Measurements from ENCODE around the gene DDX21.

The DDX21 gene

DNA sequence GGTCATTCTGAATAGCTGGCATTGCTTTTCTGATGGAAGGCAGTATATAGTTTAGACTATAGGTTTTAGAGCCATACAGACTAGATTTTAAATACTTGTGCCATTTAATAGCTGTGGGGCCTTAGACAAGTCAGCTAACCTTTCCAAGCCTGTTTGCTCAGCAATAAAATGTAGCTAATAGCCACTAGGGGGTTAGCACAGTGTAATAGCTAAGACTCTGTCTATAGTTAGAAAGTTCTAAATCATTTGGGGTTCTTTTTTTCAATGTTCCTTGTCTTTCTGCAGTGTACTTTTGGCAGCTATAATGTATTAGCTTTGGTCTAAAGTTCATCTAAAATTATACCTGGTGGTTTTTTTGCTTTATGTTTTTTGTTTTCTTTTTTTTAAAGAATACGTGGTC is 25.1 kb downstream of the DDX21 start:
- Histone ChIP-seq H3K9me3 (ENCODE audit: low read depth, low read length) (no peaks in the 10 kb centered on the region), H3K27ac (no peak overlapping the region), H3K36me3 (ENCODE audit: insufficient read depth, low read length) (peaks cover 77% of the 10 kb centered on the region), H3K9ac (ENCODE audit: insufficient read length) (no peak overlapping the region), H3K4me3 (no peak overlapping the region)
- TF ChIP-seq FOXP2 (optimal IDR thresholded peaks at IDR 0.05; ENCODE audit: control extremely low read depth, extremely low read length, insufficient read depth) (no peak), POLR2AphosphoS5 (IDR thresholded peaks at IDR 0.05; ENCODE audit: borderline replicate concordance, low read depth, low read length) (no peak), EZH2 (IDR thresholded peaks at IDR 0.05) (no peak)
- DNase-seq (ENCODE audit: low read depth, low spot score) = no peak

DNA sequence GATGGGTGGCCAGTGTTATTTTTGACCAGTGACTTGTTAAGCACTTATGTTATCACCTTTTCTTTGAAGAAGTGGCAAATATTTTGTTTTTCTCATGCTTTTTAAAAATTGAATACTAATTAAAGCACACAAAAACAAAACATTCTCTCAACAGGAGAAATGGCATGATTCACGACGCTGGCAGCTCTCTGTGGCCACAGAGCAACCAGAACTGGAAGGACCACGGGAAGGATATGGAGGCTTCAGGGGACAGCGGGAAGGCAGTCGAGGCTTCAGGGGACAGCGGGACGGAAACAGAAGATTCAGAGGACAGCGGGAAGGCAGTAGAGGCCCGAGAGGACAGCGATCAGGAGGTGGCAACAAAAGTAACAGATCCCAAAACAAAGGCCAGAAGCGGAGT is 26.4 kb downstream of the DDX21 start:
- Histone ChIP-seq H3K9me3 (ENCODE audit: low read depth, low read length) (no peaks in the 10 kb centered on the region), H3K9ac (ENCODE audit: insufficient read length) (no peak overlapping the region), H3K27ac (no peak overlapping the region), H3K36me3 (ENCODE audit: insufficient read depth, low read length) (peaks cover 68% of the 10 kb centered on the region), H3K4me3 (no peak overlapping the region)
- no peak for DNase-seq (ENCODE audit: low read depth, low spot score)
- no peak for TF ChIP-seq EZH2 (IDR thresholded peaks at IDR 0.05)
- TF ChIP-seq POLR2AphosphoS5 (IDR thresholded peaks at IDR 0.05; ENCODE audit: borderline replicate concordance, low read depth, low read length) = no peak

DNA sequence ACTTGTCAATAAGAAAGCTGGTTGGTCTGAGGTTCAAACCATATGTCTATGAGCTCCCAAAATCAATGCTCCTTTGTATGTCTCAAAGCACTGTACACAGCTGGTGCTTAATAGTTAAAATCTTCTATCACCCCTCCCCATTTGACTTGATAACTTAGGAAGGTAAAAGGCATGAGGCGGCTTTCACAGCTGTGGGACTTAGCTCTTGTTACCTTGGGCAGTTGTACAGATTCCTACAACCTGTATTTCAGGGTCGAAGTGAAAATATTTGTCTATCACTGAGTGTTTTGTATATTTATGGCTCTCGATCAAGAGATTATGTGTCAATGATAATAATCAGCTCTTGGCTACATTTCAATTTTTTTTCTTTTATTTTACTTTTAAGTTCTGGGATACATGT is 31.6 kb downstream of the DDX21 start:
- Histone ChIP-seq H3K4me3 (no peak overlapping the region), H3K9ac (ENCODE audit: insufficient read length) (no peak overlapping the region), H3K36me3 (ENCODE audit: insufficient read depth, low read length) (peaks cover 25% of the 10 kb centered on the region), H3K9me3 (ENCODE audit: low read depth, low read length) (no peaks in the 10 kb centered on the region), H3K27ac (no peak overlapping the region)
- no peak for TF ChIP-seq FOXP2 (optimal IDR thresholded peaks at IDR 0.05; ENCODE audit: control extremely low read depth, extremely low read length, insufficient read depth)
- TF ChIP-seq EZH2 (IDR thresholded peaks at IDR 0.05) = no peak
- TF ChIP-seq POLR2AphosphoS5 (IDR thresholded peaks at IDR 0.05; ENCODE audit: borderline replicate concordance, low read depth, low read length) = no peak
- DNase-seq (ENCODE audit: low read depth, low spot score) = no peak

DNA sequence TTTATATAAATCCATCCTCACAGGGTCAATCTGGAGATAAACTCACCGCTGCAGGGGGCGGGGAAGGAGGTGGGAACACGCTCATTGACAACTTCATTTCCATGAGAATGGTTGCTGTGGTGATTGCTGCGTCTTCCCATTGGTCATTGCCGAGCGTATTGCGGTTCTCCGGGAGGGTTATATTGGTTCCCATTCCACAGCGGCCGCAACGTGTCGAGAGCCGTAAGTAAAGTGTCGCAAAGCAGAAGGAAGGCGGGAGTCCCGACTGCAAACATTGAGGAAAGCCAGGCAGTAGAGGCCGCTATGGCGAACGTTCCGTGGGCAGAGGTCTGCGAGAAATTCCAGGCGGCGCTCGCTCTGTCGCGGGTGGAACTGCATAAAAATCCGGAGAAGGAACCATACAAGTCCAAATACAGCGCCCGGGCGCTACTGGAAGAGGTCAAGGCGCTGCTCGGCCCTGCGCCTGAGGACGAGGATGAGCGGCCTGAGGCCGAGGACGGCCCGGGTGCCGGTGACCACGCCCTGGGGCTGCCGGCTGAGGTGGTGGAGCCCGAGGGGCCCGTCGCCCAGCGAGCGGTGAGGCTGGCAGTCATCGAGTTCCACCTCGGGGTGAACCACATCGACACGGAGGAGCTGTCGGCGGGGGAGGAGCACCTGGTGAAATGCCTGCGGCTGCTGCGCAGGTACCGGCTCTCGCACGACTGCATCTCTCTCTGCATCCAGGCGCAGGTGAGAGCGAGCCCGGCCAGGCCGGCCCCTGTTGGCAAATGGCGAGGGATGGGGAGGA is 32.8 kb downstream of the DDX21 start, which contains the start of gene KIFBP:
TSS of gene KIFBP (plus strand) at position 274 of the 787 bp plus-strand sequence. CDS start at position 304, 30 bp downstream.
- Histone ChIP-seq H3K9me3 (ENCODE audit: low read depth, low read length) (no peaks in the 10 kb centered on the region), H3K9ac (ENCODE audit: insufficient read length) (peak within 1 kb of the TSS; percentile 82), H3K4me3 (peak within 1 kb of the TSS; percentile 84), H3K27ac (no peak within 1 kb of the TSS), H3K36me3 (ENCODE audit: insufficient read depth, low read length) (peaks cover 13% of the 10 kb centered on the region)
- TF ChIP-seq EZH2 (IDR thresholded peaks at IDR 0.05) = no peak
- peak; percentile 80 for TF ChIP-seq POLR2AphosphoS5 (IDR thresholded peaks at IDR 0.05; ENCODE audit: borderline replicate concordance, low read depth, low read length)
- peak; percentile 77 for DNase-seq (ENCODE audit: low read depth, low spot score)

DNA sequence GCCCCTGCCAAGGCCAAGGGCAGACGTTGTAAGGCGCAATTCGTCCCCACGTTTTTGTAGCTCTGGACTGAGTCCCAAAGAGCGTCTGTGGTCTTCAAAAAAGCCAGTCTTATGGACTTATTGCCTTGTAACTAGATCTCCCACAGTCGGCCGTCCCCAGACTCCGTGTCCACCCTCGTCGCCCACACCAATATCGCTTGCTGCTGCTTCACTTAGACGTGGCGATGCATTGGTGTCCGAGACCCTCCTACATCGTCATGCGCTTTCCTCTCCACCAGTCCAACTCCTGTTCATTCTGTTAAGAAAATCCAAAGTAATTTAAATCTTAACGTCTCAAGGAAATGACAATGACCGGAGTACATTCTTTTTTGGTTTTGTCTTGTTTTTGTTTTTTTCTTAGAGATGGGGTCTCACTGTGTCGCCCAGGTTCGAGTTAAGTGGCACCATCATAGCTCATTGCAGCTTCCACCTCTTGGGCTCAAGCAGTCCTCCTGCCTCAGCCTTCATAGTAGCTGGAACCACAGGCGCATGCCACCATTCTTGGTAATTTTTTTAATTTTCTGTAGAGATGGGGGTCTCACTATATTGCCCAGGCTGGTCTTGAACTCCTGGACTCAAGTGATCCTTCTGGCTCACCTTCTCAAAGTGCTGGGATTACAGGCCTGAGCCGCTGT is 33.5 kb downstream of the DDX21 start:
- H3K27ac ChIP-seq = no peak overlapping the region
- DNase-seq (ENCODE audit: low read depth, low spot score) = no peak
- H3K9me3 ChIP-seq (ENCODE audit: low read depth, low read length) = no peaks in the 10 kb centered on the region
- peaks cover 6% of the 10 kb centered on the region for H3K36me3 ChIP-seq (ENCODE audit: insufficient read depth, low read length)
- H3K4me3 ChIP-seq = peak overlapping the region; percentile 84
- TF ChIP-seq EZH2 (IDR thresholded peaks at IDR 0.05) (no peak), FOXP2 (optimal IDR thresholded peaks at IDR 0.05; ENCODE audit: control extremely low read depth, extremely low read length, insufficient read depth) (no peak), POLR2AphosphoS5 (IDR thresholded peaks at IDR 0.05; ENCODE audit: borderline replicate concordance, low read depth, low read length) (no peak)
- H3K9ac ChIP-seq (ENCODE audit: insufficient read length) = peak overlapping the region; percentile 82

DNA sequence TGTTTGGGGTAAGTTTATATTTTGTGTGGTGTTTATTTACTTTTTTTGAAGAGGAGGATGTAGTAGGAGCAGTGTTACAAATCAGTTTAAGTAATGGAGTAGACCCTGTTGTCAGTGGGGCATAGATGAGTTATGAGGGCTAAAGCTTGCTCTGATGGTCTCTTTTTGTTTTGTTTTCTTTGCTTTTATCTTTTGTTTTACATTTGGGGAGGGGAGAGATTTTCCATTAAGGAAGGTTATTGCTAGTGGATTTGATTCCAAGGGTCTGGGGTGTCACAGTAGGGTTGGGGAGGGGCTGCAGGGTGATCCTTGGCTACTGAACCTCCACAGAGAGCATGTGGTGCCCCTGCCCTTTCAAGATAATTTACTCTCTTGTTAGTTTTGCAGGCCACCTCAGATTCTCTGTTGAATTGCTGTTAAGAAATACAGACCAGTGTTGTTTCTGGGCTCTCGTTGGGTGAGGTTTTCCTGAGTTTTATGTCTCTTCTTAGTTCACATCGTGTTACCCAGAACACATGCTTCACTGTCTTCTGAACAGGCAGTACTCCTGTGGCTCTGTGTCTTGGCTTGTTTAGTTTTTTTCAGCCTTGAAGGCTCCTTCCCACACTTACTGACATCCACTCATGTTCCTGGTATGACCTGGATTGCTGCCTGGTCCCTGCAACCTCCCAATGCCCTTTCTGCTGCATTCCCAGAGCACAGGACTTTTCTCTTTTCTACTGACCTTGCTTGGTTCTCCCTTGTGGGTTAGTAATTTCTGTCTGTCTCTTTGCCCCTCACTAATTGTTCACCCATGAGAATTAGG is 36.9 kb downstream of the DDX21 start:
- no peak overlapping the region for H3K9ac ChIP-seq (ENCODE audit: insufficient read length)
- no peak for DNase-seq (ENCODE audit: low read depth, low spot score)
- no peaks in the 10 kb centered on the region for H3K9me3 ChIP-seq (ENCODE audit: low read depth, low read length)
- no peaks in the 10 kb centered on the region for H3K36me3 ChIP-seq (ENCODE audit: insufficient read depth, low read length)
- no peak for TF ChIP-seq FOXP2 (optimal IDR thresholded peaks at IDR 0.05; ENCODE audit: control extremely low read depth, extremely low read length, insufficient read depth)
- TF ChIP-seq EZH2 (IDR thresholded peaks at IDR 0.05) = no peak
- TF ChIP-seq POLR2AphosphoS5 (IDR thresholded peaks at IDR 0.05; ENCODE audit: borderline replicate concordance, low read depth, low read length) = no peak
- H3K4me3 ChIP-seq = no peak overlapping the region
- no peak overlapping the region for H3K27ac ChIP-seq

DNA sequence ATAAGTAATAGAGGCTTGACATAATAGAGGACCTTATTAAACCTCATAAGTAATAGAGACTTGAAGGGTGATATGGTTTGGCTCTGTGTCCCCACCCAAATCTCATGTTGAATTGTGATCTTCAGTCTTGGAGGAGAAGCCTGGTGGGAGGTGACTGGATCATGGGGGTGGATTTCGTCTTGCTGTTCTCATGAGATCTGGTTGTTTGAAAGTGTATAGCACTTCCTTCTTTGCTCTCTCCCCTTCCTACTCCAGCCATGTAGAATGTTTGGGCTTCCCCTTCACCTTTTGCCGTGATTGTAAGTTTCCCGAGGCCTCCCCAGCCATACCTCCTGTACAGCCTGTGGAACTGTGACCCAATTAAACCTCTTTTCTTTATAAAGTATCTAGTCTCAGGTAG is 41.2 kb downstream of the DDX21 start:
- TF ChIP-seq FOXP2 (optimal IDR thresholded peaks at IDR 0.05; ENCODE audit: control extremely low read depth, extremely low read length, insufficient read depth) (no peak), EZH2 (IDR thresholded peaks at IDR 0.05) (no peak), POLR2AphosphoS5 (IDR thresholded peaks at IDR 0.05; ENCODE audit: borderline replicate concordance, low read depth, low read length) (no peak)
- Histone ChIP-seq H3K9ac (ENCODE audit: insufficient read length) (no peak overlapping the region), H3K27ac (no peak overlapping the region), H3K36me3 (ENCODE audit: insufficient read depth, low read length) (no peaks in the 10 kb centered on the region), H3K4me3 (no peak overlapping the region), H3K9me3 (ENCODE audit: low read depth, low read length) (no peaks in the 10 kb centered on the region)
- no peak for DNase-seq (ENCODE audit: low read depth, low spot score)

DNA sequence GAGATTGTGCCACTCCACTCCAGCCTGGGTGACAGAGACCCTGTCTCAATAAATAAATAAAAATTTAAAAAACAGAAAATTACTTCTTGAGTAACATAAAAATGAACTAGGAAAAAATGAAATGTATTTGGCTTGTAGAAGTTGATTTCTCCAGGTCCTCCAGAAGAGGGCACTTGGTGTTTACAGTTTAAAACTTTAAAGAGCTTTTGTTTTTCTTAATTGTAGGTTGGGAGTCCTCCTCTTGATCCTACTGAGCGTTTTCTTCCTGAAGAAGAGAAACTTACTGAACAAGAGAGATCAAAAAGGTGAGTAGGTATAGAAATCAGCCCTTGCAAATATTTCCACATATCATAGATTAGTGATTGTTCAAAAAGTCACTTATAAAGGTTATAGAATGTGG is 48.9 kb downstream of the DDX21 start:
- H3K36me3 ChIP-seq (ENCODE audit: insufficient read depth, low read length) = no peaks in the 10 kb centered on the region
- no peak overlapping the region for H3K9ac ChIP-seq (ENCODE audit: insufficient read length)
- no peak overlapping the region for H3K27ac ChIP-seq
- no peak for DNase-seq (ENCODE audit: low read depth, low spot score)
- TF ChIP-seq POLR2AphosphoS5 (IDR thresholded peaks at IDR 0.05; ENCODE audit: borderline replicate concordance, low read depth, low read length) = no peak
- no peak for TF ChIP-seq FOXP2 (optimal IDR thresholded peaks at IDR 0.05; ENCODE audit: control extremely low read depth, extremely low read length, insufficient read depth)
- TF ChIP-seq EZH2 (IDR thresholded peaks at IDR 0.05) = no peak
- H3K4me3 ChIP-seq = no peak overlapping the region
- no peaks in the 10 kb centered on the region for H3K9me3 ChIP-seq (ENCODE audit: low read depth, low read length)
